HG03108 (cell line): ENCODE data around the gene GULP1.

ENCODE experiments used
- ATAC-seq: cut with Tn5 transposase; IDR thresholded peaks from one replicate; pipeline ENCODE4 v1.9.1; 2021; ENCODE audit warnings: moderate library complexity; ENCODE audit not compliant: unreplicated experiment

The GULP1 gene

GRCh38 chr2:188414869-188415753 is 123.4 kb downstream of the GULP1 start:
- ATAC-seq, result no peak

GRCh38 chr2:188415754-188416083 is 124.0 kb downstream of the GULP1 start:
- no peak for ATAC-seq

DNA sequence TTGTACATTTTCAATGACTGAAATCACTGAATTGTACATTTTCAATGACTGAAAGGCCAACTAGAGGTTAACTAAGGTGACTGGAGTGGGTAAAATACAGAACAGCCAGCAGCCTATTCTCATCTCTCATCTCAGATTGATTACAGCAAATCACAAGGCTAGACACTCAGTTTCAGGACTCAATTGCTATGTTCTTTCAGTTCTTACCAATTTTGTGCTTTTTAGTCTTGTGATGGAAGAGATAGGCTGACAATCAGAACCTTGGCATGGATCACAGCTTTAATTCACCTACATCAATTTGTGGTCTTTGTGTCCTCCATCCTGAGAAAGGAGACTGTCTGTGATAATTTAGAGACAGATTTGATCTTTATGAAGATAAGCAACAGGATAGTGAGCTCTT is 124.7 kb downstream of the GULP1 start:
- no peak for ATAC-seq

- ATAC-seq, result no peak
Observed at GRCh38 chr2:188422726-188423125, 131.1 kb downstream of the GULP1 start.

DNA sequence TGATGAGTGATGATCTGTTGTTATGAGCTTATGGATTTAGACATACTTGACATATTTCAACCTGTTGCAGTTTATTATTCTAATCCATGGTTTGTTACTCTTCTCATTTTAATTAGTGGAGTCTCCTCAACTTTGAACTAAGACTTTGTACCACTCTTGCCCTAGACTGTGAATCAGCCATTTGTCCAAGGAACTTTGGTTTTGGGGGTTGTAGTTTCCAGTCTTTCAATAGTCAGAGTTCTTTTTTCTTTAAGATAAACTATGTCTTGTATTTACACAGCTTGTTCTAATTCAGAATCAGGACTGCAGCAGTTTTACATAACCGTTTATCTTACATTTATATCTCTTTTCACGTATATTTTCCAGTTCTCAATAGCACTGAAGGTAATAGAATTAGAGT is 133.6 kb downstream of the GULP1 start:
- no peak for ATAC-seq

DNA sequence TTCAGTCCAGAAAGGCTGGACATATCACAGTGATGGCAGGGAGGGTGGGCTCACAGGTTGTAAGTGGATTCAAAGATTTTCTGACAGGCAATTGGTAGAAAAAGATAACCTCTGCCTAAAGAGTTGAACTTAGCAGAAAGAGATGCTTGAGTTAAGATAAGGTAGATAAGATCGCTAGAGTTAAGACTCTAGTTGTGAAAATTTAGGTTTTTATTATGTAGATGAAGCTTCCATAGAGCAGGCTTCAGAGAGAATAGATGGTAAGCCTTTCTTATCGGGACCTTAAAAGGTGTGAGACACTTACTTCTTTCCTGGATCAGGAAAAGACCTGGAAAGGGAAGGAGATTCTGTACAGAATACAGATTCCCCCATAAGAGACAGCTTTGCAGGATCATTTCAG is 134.4 kb downstream of the GULP1 start:
- ATAC-seq, result no peak

GRCh38 chr2:188430705-188431104 is 139.0 kb downstream of the GULP1 start:
- no peak for ATAC-seq

DNA sequence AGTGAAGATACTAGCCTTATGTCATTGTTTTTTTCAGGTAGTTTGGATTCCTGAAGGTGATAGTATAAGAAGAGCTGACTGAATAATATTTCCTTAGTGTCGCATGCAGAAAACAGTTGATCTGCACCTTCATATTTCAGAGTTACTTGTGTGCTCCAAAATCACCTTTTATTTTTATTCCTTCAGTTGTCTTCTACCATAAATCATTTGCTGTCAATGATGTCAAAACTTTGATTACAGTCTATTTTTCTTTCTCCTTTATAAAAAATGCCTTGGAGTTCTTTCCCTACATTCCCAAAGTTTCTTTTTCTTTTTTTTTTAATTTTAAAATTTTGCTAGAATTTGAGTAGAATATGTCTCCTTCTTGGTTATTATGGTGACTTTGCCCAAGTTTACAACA is 142.3 kb downstream of the GULP1 start:
- no peak for ATAC-seq

- no peak for ATAC-seq
Observed at GRCh38 chr2:188435115-188435514, 143.4 kb downstream of the GULP1 start.

GRCh38 chr2:188437537-188437936 is 145.9 kb downstream of the GULP1 start:
- ATAC-seq, result no peak

DNA sequence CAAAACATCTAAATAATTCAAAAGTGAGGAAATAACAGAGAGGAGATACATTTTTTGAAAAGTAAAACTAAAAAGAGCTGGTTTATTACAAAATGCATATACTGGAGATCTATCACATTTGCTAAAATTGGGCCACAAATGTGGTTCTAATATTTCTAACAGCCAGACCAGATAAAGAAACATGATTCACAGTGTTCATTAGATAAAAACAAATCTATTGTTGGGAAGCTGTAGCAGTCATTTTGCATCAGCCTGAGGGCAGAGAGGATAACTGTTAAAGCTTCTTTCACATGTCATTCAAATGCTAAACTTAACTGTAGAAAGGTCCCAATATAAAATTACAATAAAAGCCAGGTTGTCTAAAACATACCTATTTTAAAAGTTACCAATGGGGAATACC is 148.3 kb downstream of the GULP1 start:
- no peak for ATAC-seq

GRCh38 chr2:188440849-188441248 is 149.2 kb downstream of the GULP1 start:
- ATAC-seq, result no peak

DNA sequence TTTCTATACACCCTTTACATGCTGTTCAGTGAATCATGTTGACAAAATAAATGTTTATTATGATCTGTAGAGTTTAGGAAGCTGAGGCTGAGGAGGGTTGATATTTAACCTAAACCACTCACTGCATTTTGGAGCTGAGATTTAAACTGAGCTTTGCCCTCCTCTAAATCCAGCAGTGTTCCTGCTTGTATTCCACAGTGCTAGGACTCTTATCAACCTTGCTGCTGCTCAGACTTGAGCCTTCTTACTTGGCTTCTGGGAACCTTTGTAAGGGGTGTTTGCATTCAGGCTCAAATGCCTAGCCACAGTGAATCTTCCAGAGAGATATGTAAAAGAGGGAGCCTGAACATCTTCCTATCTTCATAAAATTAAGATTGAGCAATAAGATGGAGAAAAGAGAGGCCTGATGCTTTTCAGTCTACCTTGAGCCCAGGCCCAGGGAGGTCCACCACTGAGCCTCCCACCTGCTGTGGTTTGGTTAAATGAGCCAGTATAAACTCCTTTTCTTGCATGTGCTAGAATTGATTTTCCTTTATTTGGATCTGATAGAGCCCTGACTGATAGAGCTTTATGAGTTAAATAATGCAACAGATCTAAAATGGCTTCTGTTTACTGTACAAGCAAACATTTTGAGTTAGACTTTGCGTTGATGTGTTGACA is 149.7 kb downstream of the GULP1 start:
- no peak for ATAC-seq

DNA sequence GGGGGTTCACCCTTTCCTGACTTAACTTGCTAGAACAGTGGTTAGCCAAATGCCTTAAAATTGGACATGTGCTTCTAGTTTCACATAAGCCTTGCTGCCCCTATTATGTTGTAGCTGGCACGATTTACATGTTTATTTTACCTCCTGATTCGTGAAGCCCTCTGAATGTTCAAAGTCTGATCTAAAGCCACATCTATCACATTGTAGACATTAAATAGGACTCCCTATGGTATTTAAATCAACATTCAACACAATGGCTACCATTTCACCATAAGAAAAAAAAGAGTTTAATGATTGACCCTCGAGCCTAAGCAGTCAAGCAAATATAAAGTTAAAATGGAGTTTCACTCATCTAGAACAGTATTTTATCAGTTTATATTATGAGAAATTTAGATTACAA is 151.5 kb downstream of the GULP1 start:
- ATAC-seq, result no peak

GRCh38 chr2:188444106-188444835 is 152.6 kb downstream of the GULP1 start:
- no peak for ATAC-seq

DNA sequence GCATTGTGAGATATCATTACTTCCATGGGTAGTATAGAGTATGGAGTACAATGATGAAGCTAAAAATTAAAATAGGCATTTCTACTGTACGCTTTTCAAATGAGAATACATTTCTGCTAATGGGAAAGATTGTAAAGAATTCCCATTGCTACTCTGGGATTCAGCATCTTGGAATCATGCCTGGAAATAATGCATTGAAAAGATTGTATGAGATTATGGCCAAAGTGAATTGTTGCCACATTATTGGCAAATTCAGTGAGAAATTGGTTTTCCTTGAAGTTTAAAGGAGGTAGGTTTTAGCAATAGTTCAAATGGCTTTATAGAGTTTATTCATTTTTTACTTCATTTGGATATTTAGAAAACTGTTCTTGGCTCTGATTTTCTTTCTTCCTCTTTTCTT is 157.9 kb downstream of the GULP1 start:
- ATAC-seq, result no peak

DNA sequence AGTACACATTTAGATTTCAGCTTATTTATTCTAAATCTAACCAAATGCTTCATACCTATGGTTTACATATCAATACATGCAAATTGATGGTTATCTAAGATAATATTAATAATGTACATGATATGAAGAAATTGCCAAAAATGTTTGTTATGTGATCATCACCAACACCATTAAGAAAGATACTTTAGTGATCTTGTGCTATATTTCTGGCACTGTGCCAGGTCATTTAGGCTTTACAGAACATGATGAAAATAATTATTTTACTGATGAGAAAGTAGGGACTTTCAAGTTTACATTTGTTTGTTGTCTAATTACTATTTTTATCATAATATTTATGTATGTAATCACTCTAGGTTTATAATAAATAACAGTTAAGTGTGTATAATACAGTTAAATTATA is 158.3 kb downstream of the GULP1 start:
- no peak for ATAC-seq

- ATAC-seq, result no peak
Observed at GRCh38 chr2:188450732-188451483, 159.2 kb downstream of the GULP1 start.

GRCh38 chr2:188452084-188452483 is 160.4 kb downstream of the GULP1 start:
- ATAC-seq, result no peak

- no peak for ATAC-seq
Observed at GRCh38 chr2:188456114-188456909, 164.6 kb downstream of the GULP1 start.
